K562 (cell line): Measurements from ENCODE around the gene KPNA4. TPM values are rescaled to one million over a fixed set of nuclear protein-coding genes. Genes with fewer than 3 reads are reported as not detected.

Experiments
- ATAC-seq: fragments of 200-7000 bp; cut with Tn5 transposase; 3 replicates; pipeline ENCODE4 v1.9.1; 2020; ENCODE audit warnings: moderate library complexity
- BruUV-seq: library from RNA; stranded (reverse); fragments of 400-500 nt; replicated peaks from 2 replicates; lab custom pipeline; 2021; lab: Mats Ljungman, UMichigan
- CTCF ChIA-PET: fragments of 300-600 bp; formaldehyde crosslinking; extraction: SDS; loops from one replicate; lab custom pipeline; 2021; ENCODE audit warnings: low intra/inter-chr PET ratio; lab: Yijun Ruan, JAX
- POLR2A ChIA-PET: fragments of 300-600, 350-650 bp; sonication (Branson Sonifier 250); formaldehyde crosslinking; extraction: SDS; loops from one replicate; lab custom pipeline; 2021; ENCODE audit warnings: antibody characterized with exemption, inconsistent platforms; lab: Yijun Ruan, JAX
- DNase-seq, 4 experiments: peaks; one replicate each; pipeline versions ENCODE4 v3.0.0 to v3.0.0-alpha.2; 2011 to 2018; ENCODE audit warnings: low spot score in 3 of 4, mixed read lengths in 3 of 4; ENCODE audit errors: extremely low read depth in 1 of 4
- FAIRE-seq: peaks from 2 replicates; lab custom pipeline; 2011; peaks lifted over from hg19 to GRCh38; lab: Jason Lieb, UNC
- H2AFZ ChIP-seq: 2 replicates; pipeline ENCODE4 v1.6.0; 2011; ENCODE audit warnings: low read depth, low read length, control low read depth, inconsistent platforms
- H3K27ac ChIP-seq: fragments of 200-600 bp; 3 replicates; pipeline ENCODE4 v1.8.0; 2011; ENCODE audit warnings: low read depth, mild to moderate bottlenecking, control low read depth, inconsistent platforms, low read length, moderate library complexity, mixed read lengths; ENCODE audit errors: extremely low read depth
- H3K27me3 ChIP-seq, 2 experiments: fragments of 300-600 bp in 1 of 2; 2 replicates in 1 of 2; 3 replicates in 1 of 2; pipeline versions ENCODE4 v1.6.0 to v1.8.0; 2011; ENCODE audit warnings: inconsistent platforms in 2 of 2, low read length in 2 of 2, mild to moderate bottlenecking in 1 of 2, mixed read lengths in 1 of 2, moderate library complexity in 1 of 2; ENCODE audit not compliant: control insufficient read depth in 2 of 2, insufficient read depth in 2 of 2
- H3K36me3 ChIP-seq: fragments of 300-600 bp; 3 replicates; pipeline ENCODE4 v1.8.0; 2011; ENCODE audit warnings: mild to moderate bottlenecking, low read length, inconsistent platforms; ENCODE audit not compliant: control insufficient read depth, insufficient read depth
- H3K4me1 ChIP-seq, 2 experiments: fragments of 200-600 bp in 1 of 2; replicated peaks in 1 of 2; 2 replicates in 1 of 2; 3 replicates in 1 of 2; pipeline versions ENCODE4 v1.5.1 to v1.8.0; 2011; ENCODE audit warnings: inconsistent platforms in 2 of 2, low read length in 2 of 2, mild to moderate bottlenecking in 1 of 2, mixed read lengths in 1 of 2, moderate library complexity in 1 of 2; ENCODE audit not compliant: control insufficient read depth in 2 of 2, insufficient read depth in 2 of 2
- H3K4me2 ChIP-seq: 2 replicates; pipeline ENCODE4 v1.6.1; 2011; ENCODE audit warnings: low read length, control low read depth, inconsistent platforms, mixed read lengths; ENCODE audit not compliant: insufficient read depth
- H3K4me3 ChIP-seq: fragments of 200-600 bp; sonication (generic), shearing (Covaris generic); 2 replicates; pipeline ENCODE4 v1.5.1; 2016; ENCODE audit warnings: control low read depth, inconsistent platforms
- H3K79me2 ChIP-seq: fragments of 200-600 bp; 3 replicates; pipeline ENCODE4 v1.8.0; 2011; ENCODE audit warnings: low read length, inconsistent platforms; ENCODE audit not compliant: control insufficient read depth, insufficient read depth
- H3K9ac ChIP-seq, 2 experiments: 2 replicates each; pipeline versions ENCODE4 v1.6.0 to v1.6.1; 2011; ENCODE audit warnings: low read depth in 2 of 2, low read length in 2 of 2, control low read depth in 1 of 2, inconsistent platforms in 1 of 2, mild to moderate bottlenecking in 1 of 2, mixed read lengths in 1 of 2; ENCODE audit not compliant: insufficient read depth in 1 of 2
- H3K9me1 ChIP-seq: one replicate; pipeline ENCODE4 v1.6.0; 2011; ENCODE audit warnings: inconsistent platforms, mild to moderate bottlenecking, low read length, moderate library complexity; ENCODE audit not compliant: control insufficient read depth, insufficient read depth
- H3K9me3 ChIP-seq: replicated peaks from 2 replicates; pipeline ENCODE4 v1.5.1; 2011; ENCODE audit warnings: low read depth, low read length, inconsistent platforms; ENCODE audit not compliant: control insufficient read depth, insufficient read depth
- H4K20me1 ChIP-seq: replicated peaks from 2 replicates; pipeline ENCODE4 v1.6.1; 2011; ENCODE audit warnings: low read length, inconsistent platforms, mixed read lengths; ENCODE audit not compliant: control insufficient read depth, insufficient read depth
- ARHGAP35 ChIP-seq: fragments of 450-650 bp; IDR thresholded peaks from 2 replicates; pipeline ENCODE4 v1.6.1; 2018; ENCODE audit not compliant: partially characterized antibody
- C11orf30 ChIP-seq: fragments of 450-650 bp; IDR thresholded peaks from 2 replicates; pipeline ENCODE4 v1.6.1; 2016; ENCODE audit warnings: low read depth, mild to moderate bottlenecking
- HDAC3 ChIP-seq: fragments of 450-650 bp; IDR thresholded peaks from 2 replicates; pipeline ENCODE4 v1.6.1; 2018; ENCODE audit warnings: borderline replicate concordance, mild to moderate bottlenecking, moderate library complexity; ENCODE audit not compliant: partially characterized antibody
- HDAC8 ChIP-seq: fragments of 450-650 bp; IDR thresholded peaks from 2 replicates; pipeline ENCODE4 v1.6.1; 2016; ENCODE audit warnings: mild to moderate bottlenecking, missing genetic modification characterization, moderate library complexity, missing compliant biosample characterization
- NFIC ChIP-seq: fragments of 450-650 bp; IDR thresholded peaks from 2 replicates; pipeline ENCODE4 v1.6.1; 2017; ENCODE audit warnings: mild to moderate bottlenecking, inconsistent platforms
- SMARCB1 ChIP-seq: IDR thresholded peaks from 2 replicates; pipeline ENCODE4 v1.6.1; 2011; ENCODE audit warnings: improper control_type of control experiment, low read depth; ENCODE audit not compliant: insufficient read length
- TCF7 ChIP-seq: sonication (generic); IDR thresholded peaks from 2 replicates; pipeline ENCODE4 v1.6.1; 2016; ENCODE audit warnings: antibody characterized with exemption, borderline replicate concordance
- ZNF140 ChIP-seq: fragments of 250-450 bp; sonication (Bioruptor Pico); IDR thresholded peaks from 2 replicates; pipeline ENCODE4 v1.8.0; 2021; ENCODE audit warnings: moderate library complexity, mild to moderate bottlenecking, inconsistent platforms
- ZNF316 ChIP-seq: fragments of 450-650 bp; IDR thresholded peaks from 2 replicates; pipeline ENCODE4 v1.6.1; 2016
- WGBS: fragments of 100-300 bp; shearing (Covaris generic); methylation state at CpG from one replicate; pipeline ENCODE4 v1.1.6; 2016; ENCODE audit warnings: low coverage, mixed read lengths; ENCODE audit not compliant: insufficient coverage; ENCODE audit errors: missing lambda C conversion rate; 5-methylcytosine and 5-hydroxymethylcytosine counted together
- in situ Hi-C: fragments of 300-500 bp; cut with MboI; formaldehyde crosslinking; loops from 4 replicates; pipeline ENCODE4 v1.15.0; 2018; ENCODE audit warnings: inconsistent platforms, mixed read lengths
- intact Hi-C: fragments of 100-400 bp; cut with micrococcal nuclease; formaldehyde crosslinking; loops from 2 replicates; pipeline ENCODE4 v1.14.2; 2022
- polyA plus RNA-seq, 8 experiments: library from polyadenylated mRNA; depleted of rRNA in 4 of 8; stranded (reverse) in 5 of 8; unstranded in 3 of 8; fragments of >200 nt; fragmentation: Nextera tagmentation in 2 of 8; fragmentation: Illumina TruSeq in 1 of 8; extraction: Ambion mirVana in 2 of 8; extraction: Trizol in 1 of 8; gene quantifications; 2 replicates each; pipeline versions ENCODE4 v1.2.1 to v1.2.3, GENCODE V29; 2011 to 2014; ENCODE audit warnings: inconsistent platforms in 1 of 8, missing spikeins in 1 of 8
- total RNA-seq, 7 experiments: library from RNA; depleted of rRNA in 6 of 7; stranded (reverse); fragments of >200 nt in 6 of 7; fragmentation: Illumina TruSeq in 2 of 7; extraction: Trizol in 2 of 7; gene quantifications; 2 replicates each; pipeline versions ENCODE4 v1.2.1 to v1.2.3, GENCODE V29; 2011 to 2021; ENCODE audit warnings: low replicate concordance in 1 of 7

The KPNA4 gene
- total and polyA plus RNA-seq, 9 of the 15 experiments (the other 6 are each of a cell fraction or from before 2014, with no cell fraction given) = 13.9 to 66.6 (median 34.5) TPM

GRCh38 chr3:160537729-160538128 is 27.6 kb downstream of the KPNA4 start:
- in situ Hi-C loops = no loop called here
- Histone ChIP-seq H3K27ac (no peak overlapping the region), H3K9me1 (no peaks in the 10 kb centered on the region), H3K4me2 (no peak overlapping the region), H2AFZ (no peak overlapping the region), H3K36me3 (peaks cover 27% of the 10 kb centered on the region), H3K4me1 (peaks cover 0 to 4% of the 10 kb centered on the region in 2 experiments; a peak in 1 of 5 replicates), H3K27me3 (no peaks in the 10 kb centered on the region), H3K79me2 (peaks cover 63% of the 10 kb centered on the region), H3K9ac (no peak overlapping the region), H4K20me1 (0 out of 2 replicates have a peak, but pooled peaks cover 9% of the 10 kb centered on the region), H3K4me3 (no peak overlapping the region), H3K9me3 (no peaks in the 10 kb centered on the region)
- no peak for DNase-seq
- no peak for FAIRE-seq
- TF ChIP-seq ZNF316 = peak; percentile 60
- TF ChIP-seq C11orf30 = peak; percentile 21; the same call in 1 of the 2 replicates
- no peak for TF ChIP-seq HDAC3
- no TSS peak for BruUV-seq
- POLR2A ChIA-PET = no interaction called here
- WGBS = 17% methylated on average over 1 of the region's 1 CpG
- CTCF ChIA-PET = no interaction called here
- ATAC-seq = peak; percentile 59
- intact Hi-C loops = no loop called here

- TF ChIP-seq SMARCB1 (no peak), ZNF140 (no peak), NFIC (no peak), TCF7 (no peak), HDAC8 (tag) (no peak), ARHGAP35 (no peak)
- TF ChIP-seq, all 486 proteins: peak for 0
Observed at GRCh38 chr3:160532371-160532770, 33.0 kb downstream of the KPNA4 start.

More at GRCh38 chr3:160532371-160532770, 33.0 kb downstream of the KPNA4 start:
- no peak overlapping the region for H3K4me2 ChIP-seq
- FAIRE-seq (peak; percentile 11), ATAC-seq (peak; percentile 48), DNase-seq (no peak)
- intact Hi-C loops = no loop called here
- no peaks in the 10 kb centered on the region for H3K9me3 ChIP-seq
- H3K9ac ChIP-seq = no peak overlapping the region
- peaks cover 12% of the 10 kb centered on the region for H3K79me2 ChIP-seq
- no TSS peak for BruUV-seq
- no peak overlapping the region for H3K4me3 ChIP-seq
- H3K4me1 ChIP-seq = peaks cover 0 to 2% of the 10 kb centered on the region in 2 experiments; a peak in 1 of 5 replicates
- in situ Hi-C loops = no loop called here
- no peaks in the 10 kb centered on the region for H3K9me1 ChIP-seq
- peak overlapping the region; percentile 4; the same call in 1 of the 3 replicates for H3K27ac ChIP-seq
- no peak overlapping the region for H2AFZ ChIP-seq
- 0 out of 2 replicates have a peak, but pooled peaks cover under 1% of the 10 kb centered on the region for H4K20me1 ChIP-seq
- no peaks in the 10 kb centered on the region for H3K27me3 ChIP-seq
- peaks cover 59% of the 10 kb centered on the region for H3K36me3 ChIP-seq
- ChIA-PET POLR2A (interaction anchor here (1.0 to 1.1 kb wide), 2 partner anchors 13 to 21 kb away, joined by 3 to 4 read pairs; no protein-coding TSS in a partner anchor), CTCF (no interaction called here)
